ENCODE data around the gene SDHD. TPM values are rescaled to one million over a fixed set of nuclear protein-coding genes. Genes with fewer than 3 reads are reported as not detected.

Gene SDHD
- total RNA-seq, 2 experiments from 2014 or later = 100 to 101 TPM

GRCh38 chr11:112097734-112098528 lies 11.3 kb downstream of the SDHD start:
- no peak for TF ChIP-seq CTCF (IDR thresholded peaks at IDR 0.05)
- intact Hi-C loops (cut with micrococcal nuclease) = no loop called here
- H3K4me1 Mint-ChIP-seq (ENCODE audit: low read depth) = no peaks in the 10 kb centered on the region
- no peaks in the 10 kb centered on the region for H3K27me3 Mint-ChIP-seq
- H3K36me3 Mint-ChIP-seq (ENCODE audit: low read depth) = peaks cover 18% of the 10 kb centered on the region
- POLR2A ChIA-PET = no interaction called here
- H3K27ac Mint-ChIP-seq = no peak overlapping the region
- no peak for DNase-seq
- H3K4me3 Mint-ChIP-seq = no peak overlapping the region
- no peak for ATAC-seq
- no peaks in the 10 kb centered on the region for H3K9me3 Mint-ChIP-seq
- CTCF ChIA-PET = interaction anchor here (1.5 to 2.9 kb wide), 2 partner anchors 16 kb away, joined by 14 read pairs; no protein-coding TSS in a partner anchor

GRCh38 chr11:112100462-112100861 lies 13.8 kb downstream of the SDHD start:
- peaks cover 15% of the 10 kb centered on the region for H3K36me3 Mint-ChIP-seq (ENCODE audit: low read depth)
- CTCF ChIA-PET = interaction anchor here (2.9 kb wide), 1 partner anchor 13 kb away, joined by 14 read pairs; no protein-coding TSS in a partner anchor
- ATAC-seq (no peak), DNase-seq (no peak)
- H3K4me1 Mint-ChIP-seq (ENCODE audit: low read depth) = no peaks in the 10 kb centered on the region
- H3K9me3 Mint-ChIP-seq = no peaks in the 10 kb centered on the region
- H3K4me3 Mint-ChIP-seq = no peak overlapping the region
- H3K27ac Mint-ChIP-seq = no peak overlapping the region
- TF ChIP-seq CTCF (IDR thresholded peaks at IDR 0.05) = no peak
- POLR2A ChIA-PET = interaction anchor here (0.6 to 2.0 kb wide), 2 partner anchors 13 to 129 kb away, joined by 3 to 5 read pairs; partner anchors contain the start of genes SDHD and TIMM8B
- no peaks in the 10 kb centered on the region for H3K27me3 Mint-ChIP-seq
- intact Hi-C loops (cut with micrococcal nuclease) = no loop called here

GRCh38 chr11:112103446-112103845 lies 16.8 kb downstream of the SDHD start:
- Mint-ChIP-seq H3K9me3 (no peaks in the 10 kb centered on the region), H3K4me3 (no peak overlapping the region), H3K36me3 (ENCODE audit: low read depth) (peaks cover 2% of the 10 kb centered on the region), H3K27me3 (no peaks in the 10 kb centered on the region), H3K27ac (no peak overlapping the region), H3K4me1 (ENCODE audit: low read depth) (no peaks in the 10 kb centered on the region)
- no peak for TF ChIP-seq CTCF (IDR thresholded peaks at IDR 0.05)
- no peak for DNase-seq
- no peak for ATAC-seq
- CTCF ChIA-PET = interaction anchor here (1.1 to 5.6 kb wide), 2 partner anchors 9 to 12 kb away, joined by 3 to 34 read pairs; no protein-coding TSS in a partner anchor
- POLR2A ChIA-PET = no interaction called here
- intact Hi-C loops (cut with micrococcal nuclease) = no loop called here

- ATAC-seq = no peak
- Mint-ChIP-seq H3K27ac (no peak overlapping the region), H3K4me1 (ENCODE audit: low read depth) (peaks cover 4% of the 10 kb centered on the region), H3K27me3 (no peaks in the 10 kb centered on the region), H3K4me3 (no peak overlapping the region), H3K9me3 (no peaks in the 10 kb centered on the region), H3K36me3 (ENCODE audit: low read depth) (no peaks in the 10 kb centered on the region)
- intact Hi-C loops (cut with micrococcal nuclease) = no loop called here
- DNase-seq = no peak
- ChIA-PET POLR2A (no interaction called here), CTCF (interaction anchor here (1.6 to 5.6 kb wide), 2 partner anchors 10 to 69 kb away, joined by 4 to 34 read pairs; partner anchors contain the start of gene BCO2)
- TF ChIP-seq CTCF (IDR thresholded peaks at IDR 0.05) = no peak
Measured at GRCh38 chr11:112106070-112106469, 19.4 kb downstream of the SDHD start.

Measured in activated CD8-positive, alpha-beta T cell treated with anti-CD3 and anti-CD28 coated beads for 36 hours (primary cell).